ENCODE results near the gene ATP2B1.

- TF ChIP-seq CTCF (IDR thresholded peaks at IDR 0.05) (no peak), POLR2AphosphoS5 (IDR thresholded peaks at IDR 0.05; ENCODE audit: insufficient read depth in 1 of 2, low read depth in 1 of 2) (no peak)
These were observed 25.1 kb upstream of the ATP2B1 start for GRCh38 chr12:89733579-89734201.
